NCI-H2196 treated with DMSO at 0.1 percent for 48 hours (cell line): ENCODE results near the gene FAM241A.
"Not testable (repeated sequence)": the region's sequence is repeated elsewhere in the genome, so short reads cannot be mapped to it uniquely, and the experiment has no call there.

Source experiments
- DNase-seq: peaks from one replicate; lab custom pipeline; 2025; ENCODE audit not compliant: unreplicated experiment; lab: John Stamatoyannopoulos, UW

Gene FAM241A

DNA sequence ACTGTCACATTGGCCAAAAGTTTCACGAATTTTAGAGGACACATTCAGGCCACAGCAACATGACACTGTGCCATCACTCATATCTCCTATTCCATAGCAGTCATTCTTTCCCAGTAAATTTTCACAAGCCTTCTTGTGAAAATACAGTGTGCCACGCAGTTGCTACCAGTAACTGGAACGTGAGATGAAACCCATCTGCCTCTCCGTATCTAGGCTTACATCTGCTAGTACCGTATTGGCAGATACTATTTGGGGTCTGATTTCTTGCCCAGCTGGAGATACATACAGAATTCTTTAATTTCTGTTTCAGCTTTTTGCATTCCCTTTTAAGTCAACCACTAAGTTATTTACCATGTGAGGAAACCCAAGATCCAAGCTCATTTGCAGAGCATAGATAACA lies 8.7 kb upstream of the FAM241A start:
- no peak for DNase-seq

DNA sequence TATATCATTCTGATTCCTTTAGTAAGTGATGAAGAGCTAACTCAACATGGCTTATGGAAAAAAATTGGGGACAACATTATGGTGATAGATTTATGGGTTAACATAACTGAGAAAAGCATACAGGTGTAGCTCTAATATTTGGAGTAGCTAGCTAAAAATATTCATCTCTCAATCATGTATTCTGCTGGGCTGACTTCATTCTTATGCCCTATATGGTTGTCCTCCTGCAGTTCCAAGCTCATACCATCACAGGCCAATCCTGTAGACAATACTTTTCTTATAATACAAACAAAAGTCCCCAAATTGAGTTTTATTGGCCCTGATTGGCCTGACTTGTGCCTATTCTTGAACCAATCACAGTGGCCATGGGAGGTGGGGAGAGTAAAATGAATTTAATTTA lies 6.7 kb upstream of the FAM241A start:
- no peak for DNase-seq

DNA sequence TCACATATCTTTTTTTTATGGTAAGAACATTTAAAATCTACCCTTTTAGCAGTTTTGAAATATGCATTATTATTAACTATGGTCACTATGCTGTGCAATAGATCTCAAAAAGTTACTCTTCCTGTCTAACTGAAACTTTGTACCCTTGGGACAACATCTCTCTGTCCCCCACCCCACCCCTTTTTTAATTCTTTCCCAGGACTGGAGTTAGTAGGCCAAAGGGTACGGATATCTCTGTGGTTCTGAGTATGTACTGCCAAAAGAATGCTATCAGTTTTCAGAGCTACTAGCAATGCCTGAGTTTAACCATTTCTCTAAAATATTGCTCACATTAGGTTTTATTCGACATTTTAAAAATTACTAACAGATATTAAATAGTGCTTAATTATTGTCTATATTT lies 4.7 kb upstream of the FAM241A start:
- DNase-seq, result no peak

DNA sequence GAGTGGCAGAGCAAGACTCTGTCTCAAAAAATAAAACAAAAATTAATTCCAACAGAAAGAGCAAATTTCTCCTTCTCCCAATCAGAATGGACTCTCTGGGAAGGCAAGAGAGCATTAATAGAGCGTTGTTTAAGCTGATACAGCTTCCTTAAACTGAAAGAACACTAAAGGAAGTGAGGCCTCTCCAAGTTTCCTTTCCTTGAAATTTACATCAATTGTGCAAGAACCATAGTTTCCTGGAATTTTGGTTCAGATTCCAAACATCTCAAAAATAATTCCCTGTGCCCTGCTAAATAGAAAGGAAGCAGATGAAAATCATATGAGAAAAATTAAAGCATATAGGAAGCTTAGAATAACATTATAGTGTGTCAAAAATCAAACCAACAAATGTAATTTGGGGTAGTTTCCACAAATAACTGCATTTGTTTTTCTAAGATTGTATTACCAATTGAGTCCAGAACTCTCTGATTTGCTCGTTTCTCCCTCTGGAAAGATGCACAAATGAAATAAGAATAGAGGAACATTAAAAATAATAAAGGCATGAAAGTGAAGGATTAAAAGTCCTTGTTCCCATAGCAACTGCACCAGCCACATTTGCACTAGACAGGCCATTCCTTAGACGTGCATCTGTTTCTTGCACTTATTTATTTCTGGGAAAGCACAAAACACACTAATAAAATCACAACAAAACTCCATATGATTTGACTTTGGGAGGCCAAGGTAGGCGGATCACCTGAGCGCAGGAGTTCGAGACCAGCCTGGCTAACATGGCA lies 3.7 kb upstream of the FAM241A start:
- no peak for DNase-seq

DNA sequence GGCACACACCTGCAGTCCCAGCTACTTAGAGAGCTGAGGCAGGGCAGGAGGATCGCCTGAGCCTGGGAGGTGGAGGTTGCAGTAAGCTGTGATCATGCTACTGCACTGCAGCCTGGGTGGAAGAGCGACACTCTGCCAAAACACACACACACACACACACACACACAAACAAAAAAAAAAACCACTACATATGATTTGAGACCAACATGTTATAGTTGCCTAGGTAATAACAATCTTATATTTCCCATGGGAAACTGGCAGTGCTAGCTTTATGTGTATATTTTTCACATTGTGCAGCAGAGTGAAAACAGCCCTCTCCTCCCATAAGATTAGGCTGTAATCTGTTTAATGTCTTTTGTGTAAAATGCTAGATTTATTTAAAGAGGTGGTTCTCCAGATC lies 3.1 kb upstream of the FAM241A start:
- no peak for DNase-seq

DNA sequence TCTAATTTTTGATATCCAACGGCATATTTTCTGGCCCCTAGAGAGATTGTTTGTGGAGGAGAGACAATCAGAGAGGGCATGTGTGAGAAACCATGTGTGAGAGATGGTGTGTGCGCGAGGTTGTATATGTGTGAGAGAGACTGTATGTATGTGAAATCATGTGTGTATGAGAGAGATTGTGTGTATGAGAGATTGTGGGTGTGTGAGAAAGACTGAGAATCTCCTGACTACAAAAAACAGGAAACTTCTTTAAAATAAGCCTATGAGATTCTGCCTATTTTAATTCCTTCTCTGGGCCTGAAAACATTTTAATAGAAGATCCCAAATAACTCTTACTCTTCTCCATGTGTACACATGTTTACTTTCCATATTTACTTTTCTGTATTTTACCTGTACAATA lies 1.5 kb upstream of the FAM241A start:
- DNase-seq, result no peak

DNA sequence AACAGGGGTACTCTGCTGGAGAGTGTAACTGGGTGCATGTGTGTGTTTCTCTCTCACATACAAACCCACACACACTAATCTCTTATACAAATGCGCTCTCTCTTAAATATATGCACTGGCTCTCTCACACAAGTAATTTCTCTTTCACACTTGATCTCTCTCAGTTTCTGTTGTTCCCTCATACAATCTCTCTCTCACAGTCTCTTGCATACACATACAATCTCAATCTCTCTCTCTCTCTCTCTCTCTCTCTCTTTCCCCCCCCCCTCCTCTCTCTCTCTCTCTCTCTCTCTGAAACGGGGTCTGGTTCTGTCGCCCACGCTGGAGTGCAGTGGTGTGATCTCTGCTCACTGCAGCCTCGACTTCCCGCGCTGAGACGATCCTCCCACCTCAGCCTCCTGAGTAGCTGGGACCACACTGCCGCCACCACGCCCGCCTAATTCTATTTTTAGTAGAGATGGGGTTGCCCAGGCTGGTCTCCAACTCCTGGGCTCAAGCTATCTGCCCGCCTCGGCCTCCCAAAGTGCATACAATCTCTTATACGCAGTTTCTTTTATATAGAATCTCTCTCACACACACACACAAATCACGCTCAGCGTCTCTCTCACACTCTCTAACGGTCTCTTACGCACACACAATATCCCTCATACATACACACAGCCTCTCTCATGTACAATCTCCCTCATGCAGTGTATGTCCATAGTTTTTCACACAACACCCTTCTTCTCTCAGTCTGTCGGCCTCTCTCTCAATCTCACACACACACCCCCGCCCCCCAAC lies 518 bp upstream of the FAM241A start:
- no peak for DNase-seq

DNA sequence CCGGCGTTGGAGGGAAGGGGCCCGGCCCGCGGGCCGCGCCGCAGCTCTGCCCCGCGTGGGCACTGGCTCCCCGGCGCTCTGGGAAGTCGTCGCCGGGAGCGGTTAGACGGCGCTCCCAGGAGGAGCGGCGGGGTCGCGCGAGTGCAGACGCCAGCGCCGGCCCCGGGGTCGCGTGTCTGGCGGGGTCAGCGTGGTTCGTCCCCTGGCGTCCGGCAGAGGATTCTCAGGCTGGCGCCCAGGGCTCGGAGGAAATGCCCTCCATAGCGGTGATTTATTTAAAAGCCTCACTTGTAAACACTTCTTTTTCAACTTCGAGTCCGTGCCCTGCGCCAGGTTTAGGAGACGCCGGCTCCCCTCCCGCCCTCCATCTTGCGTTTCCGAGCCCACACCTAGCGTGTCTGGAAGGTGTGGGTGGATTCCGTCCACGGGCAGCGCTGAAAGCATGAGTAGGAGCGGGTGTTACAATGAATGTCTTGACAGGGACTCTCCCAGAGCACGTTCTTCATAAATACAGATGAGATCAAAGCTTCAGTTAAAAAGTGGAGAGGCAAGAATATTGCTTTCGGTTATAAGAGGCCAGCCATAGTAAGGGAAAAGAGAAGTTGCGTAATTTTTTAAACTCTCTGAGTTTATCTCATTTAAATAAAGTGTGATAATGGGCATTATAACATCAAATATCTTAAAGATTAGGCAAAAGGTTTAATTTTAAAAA lies 692 bp downstream of the FAM241A start:
- no peak for DNase-seq

DNA sequence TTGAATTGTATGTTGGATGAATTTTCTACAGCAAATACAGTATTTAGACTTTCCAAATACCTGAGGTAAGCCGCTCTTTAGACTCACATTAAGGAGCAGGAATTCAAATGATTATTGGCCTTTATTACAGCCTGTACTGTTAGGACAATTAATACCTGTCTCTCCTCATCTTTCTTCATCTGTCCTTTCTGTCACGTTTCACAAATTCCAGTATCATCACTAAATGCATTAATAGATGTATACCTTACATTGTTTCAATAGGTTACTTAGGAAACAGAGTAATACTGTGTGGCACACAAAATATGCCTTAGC lies 1.2 kb downstream of the FAM241A start:
- no peak for DNase-seq

DNA sequence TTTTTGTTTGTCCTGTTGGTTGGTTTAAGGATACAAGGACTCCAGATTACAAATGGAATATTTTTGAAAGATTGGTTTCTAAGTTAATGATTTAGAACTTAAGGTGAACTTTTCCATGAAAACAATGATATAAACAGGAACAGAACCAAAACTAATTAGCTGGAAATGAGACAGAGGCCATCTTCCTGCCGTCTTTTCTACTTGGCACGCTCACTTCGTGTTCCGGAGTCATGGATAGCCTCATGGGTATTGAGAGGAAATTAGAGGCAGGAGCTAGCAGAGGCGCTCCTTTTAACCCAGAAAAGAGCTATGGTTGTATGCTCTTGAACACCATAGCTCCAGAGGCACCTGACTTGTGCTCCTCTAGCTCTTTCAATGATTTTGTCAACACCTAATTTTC lies 2.4 kb downstream of the FAM241A start:
- no peak for DNase-seq

DNA sequence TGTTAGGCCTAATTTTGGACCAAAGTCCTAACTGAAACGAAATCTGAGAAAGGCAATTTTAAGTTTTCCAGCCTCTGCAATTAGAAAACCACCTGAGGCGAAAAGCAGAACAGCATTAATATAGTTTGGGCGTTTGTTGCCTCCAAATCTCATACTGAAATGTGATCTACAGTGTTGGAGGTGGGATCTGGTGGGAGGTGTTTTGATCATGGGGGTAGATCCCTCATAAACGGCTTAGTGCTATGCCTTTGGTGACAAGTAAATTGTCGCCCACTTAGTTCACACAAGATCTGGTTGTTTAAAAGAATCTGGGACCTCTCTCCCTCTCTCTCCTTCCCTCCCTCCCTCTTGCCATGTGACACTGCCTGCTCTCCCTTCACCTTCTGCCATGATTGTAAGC lies 5.7 kb downstream of the FAM241A start:
- DNase-seq, result no peak

DNA sequence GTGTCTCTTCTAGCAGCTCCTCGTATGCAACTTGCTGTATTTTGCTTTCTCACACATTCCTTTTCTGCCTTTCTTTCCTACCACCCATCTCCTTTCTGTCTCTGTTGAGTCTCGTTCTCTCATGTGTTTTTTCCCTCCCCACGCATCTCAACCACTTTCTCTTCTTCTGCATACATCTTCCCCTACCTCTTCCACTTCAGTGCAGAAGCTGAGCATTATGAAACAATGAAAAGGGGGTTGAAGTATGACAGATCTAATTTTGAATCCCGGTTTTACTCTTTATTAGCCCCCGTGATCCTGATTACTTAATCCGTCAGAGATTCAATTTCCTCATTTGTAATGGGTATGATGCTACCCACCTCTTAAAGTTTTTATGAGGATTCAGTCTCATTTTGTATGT lies 7.3 kb downstream of the FAM241A start:
- DNase-seq, result no peak

DNA sequence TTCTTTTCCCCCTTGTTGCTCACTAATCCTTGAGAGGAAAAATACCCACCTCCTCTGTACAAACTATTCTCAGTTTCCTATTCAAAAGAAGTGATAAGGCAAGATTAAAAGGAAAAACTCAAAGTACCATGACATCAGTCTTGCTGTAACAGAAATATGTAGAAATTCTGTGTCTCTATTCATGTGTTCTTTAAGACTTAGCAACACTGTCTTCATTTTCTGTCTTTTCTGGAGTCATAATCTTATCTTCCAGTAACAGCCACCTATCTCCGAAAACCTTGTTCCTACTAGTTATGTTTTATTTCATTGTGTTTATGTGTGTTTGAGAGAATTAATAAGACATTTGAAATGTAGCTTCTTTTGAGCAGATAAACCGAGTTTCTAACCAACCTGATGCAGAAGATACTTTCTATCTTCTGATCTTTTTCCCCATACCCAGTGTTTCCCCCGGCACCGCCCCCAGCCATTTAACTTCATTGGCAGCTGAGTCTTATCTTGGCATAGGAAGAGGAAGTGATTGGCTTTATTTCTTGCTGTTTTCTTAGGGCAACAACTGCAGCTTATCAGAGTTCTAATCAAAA lies 8.0 kb downstream of the FAM241A start:
- no peak for DNase-seq

DNA sequence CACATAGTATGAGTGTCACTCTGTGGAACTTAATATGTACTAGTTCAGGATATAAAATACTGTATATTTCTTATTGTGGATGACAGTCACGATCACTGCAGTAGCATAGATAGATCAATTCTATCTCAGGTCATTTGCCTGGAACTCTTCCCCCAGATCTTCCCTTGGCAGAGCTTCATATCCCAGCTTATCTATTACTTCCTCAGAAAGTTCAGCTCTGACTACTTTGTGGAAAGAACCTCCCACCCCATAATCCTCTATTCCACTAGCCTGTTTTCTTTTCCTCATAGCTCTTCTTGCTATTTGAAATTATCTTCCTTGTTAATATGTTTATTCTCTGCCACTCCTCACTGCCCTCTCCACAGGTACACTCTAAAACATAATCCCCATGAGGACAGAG lies 10.9 kb downstream of the FAM241A start:
- DNase-seq, result no peak

DNA sequence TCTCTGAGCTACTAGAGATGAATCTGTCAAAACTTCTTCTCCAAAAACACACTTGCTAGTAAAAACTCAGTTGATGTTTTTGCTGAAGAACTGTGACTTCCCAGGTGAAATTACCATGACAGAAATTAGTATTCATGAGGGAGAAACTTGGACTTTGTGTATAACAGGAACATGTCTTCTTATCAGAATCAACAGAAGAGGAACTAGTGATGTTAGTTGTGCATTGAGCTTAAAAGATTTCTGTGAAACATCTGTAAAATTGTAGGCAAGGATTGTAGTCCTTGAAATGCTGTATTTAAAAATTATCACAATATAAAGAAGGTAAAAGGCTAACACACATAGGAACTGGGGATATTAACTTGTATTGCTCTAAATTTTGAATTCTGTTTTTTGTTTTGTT lies 11.3 kb downstream of the FAM241A start:
- no peak for DNase-seq

DNA sequence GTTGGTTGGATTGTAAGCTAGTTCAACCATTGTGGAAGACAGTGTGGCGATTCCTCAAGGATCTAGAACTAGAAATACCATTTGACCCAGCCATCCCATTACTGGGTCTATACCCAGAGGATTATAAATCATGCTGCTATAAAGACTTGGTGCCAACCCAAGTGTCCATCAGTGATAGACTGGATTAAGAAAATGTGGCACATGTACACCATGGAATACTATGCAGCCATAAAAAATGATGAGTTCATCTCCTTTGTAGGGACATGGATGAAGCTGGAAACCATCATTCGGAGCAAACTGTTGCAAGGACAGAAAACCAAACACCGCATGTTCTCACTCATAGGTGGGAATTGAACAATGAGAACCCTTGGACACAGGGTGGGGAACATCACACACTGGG lies 18.5 kb downstream of the FAM241A start:
- DNase-seq, result not testable (repeated sequence)

DNA sequence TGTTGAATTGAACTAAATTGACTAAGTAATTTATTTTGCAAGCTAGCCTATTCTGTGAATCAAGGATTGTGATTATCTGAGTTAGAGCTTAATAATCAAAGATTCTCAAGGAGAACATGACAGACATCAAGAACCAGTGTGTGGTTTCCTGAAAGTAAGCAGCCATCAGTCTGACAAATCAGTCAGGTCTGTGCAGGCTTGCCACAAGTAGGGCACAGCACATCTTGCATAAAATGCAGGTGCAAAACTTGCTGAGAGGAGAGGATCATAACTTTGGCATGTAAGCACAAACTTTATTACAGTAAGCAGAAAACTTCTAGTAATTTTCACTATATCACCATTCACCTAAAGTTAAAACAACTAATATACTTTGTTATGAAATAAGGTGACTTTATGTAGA lies 22.5 kb downstream of the FAM241A start:
- no peak for DNase-seq

DNA sequence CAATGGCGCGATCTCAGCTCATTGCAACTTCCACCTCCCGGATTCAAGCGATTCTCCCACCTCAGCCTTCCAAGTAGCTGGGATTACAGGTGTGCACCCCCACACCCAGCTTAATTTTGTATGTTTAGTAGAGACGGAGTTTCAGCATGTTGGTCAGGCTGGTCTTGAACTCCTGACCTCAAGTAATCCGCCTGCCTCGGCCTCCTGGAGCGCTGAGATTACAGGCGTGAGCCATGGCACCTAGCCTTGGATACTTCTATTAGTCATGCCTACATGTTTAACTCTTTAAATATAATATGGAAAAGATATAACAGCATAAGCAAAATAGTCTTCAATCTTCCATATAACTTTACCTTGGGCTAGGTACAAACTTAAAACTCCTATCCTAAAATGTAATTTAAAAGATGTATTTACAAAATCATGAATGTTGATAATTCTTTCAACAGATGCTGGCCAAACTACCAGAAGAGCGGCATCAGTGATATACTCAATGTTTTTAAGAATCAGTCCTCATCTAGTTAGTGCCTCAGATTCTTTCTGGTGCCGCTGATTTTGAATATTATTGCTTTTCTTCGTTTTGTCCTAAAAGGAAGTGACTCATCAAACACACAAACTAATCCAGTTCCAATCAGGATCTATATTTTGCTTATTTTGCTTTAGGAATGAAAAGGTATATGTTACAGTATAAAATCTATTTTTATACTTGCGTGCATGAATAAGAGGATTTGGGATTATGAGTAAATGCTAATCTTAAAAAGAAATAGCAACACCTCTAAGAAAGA lies 23.7 kb downstream of the FAM241A start:
- DNase-seq, result no peak

DNA sequence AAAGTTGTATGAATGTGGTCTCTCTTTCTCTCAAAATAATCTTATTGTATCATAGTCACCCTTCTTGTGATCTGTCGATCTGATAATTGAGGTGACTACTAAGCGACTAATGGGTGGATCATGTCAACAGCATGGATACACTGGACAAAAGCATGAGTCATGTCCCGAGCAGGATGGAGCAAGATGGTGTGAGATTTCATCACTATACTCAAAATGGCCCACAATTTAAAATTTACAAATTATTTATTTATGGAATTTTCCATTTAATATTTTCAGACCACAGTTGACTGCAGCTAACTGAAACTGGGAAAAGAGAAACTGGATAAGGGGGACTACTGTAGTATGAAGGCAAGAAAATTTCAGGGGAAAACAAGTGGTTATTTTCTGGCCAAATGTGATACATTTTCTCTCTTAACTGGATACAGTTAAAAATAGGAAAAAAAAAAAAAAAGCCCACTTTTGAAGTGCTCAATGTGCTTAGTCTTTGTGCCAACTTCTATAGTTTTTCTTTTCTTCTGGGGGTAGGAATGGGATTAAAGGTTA lies 25.3 kb downstream of the FAM241A start:
- DNase-seq, result no peak

DNA sequence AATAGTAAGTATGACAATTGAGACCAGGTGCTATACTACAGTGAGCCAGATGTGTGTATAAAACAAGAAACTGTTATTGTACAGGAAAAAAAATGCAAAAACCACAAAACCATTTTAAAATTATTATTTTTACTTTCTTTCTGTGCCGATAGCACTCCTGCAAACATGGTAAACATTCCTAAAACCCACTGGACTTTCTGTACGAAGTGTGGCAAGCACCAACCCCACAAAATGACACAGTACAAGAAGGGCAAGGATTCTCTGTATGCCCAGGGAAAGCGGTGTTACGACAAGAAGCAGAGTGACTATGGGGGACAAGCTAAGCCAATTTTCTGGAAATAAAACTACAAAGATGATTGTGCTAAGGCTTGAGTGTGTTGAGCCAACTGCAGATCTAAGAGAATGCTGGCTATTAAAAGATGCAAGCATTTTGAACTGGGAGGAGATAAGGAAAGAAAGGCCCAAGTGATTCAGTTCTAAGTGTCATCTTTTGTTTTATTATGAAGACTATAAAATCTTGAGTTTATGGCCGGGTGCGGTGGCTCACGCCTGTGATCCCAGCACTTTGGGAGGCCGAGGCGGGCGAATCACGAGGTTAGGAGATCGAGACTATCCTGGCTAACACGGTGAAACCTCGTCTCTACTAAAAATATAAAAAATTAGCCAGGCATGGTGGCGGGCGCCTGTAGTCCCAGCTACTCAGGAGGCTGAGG lies 26.0 kb downstream of the FAM241A start:
- DNase-seq, result not testable (repeated sequence)
